Pancreas (tissue), 10 donors: ENCODE data around the gene PNPO. TPM values are rescaled to one million over a fixed set of nuclear protein-coding genes. Genes with fewer than 3 reads are reported as not detected.

Experiments
- ATAC-seq, 4 donors: fragments of 200-7000 bp; cut with Tn5 transposase; one replicate each; pipeline versions ENCODE4 v1.8.0 to v1.9.1; 2020; ENCODE audit warnings: mild to moderate bottlenecking in 4 of 4, moderate library complexity in 4 of 4
- DNase-seq, 6 donors: peaks; one replicate each; pipeline ENCODE4 v3.0.0-alpha.2; 2020
- FAIRE-seq: peaks from 2 replicates; lab custom pipeline; 2012; peaks lifted over from hg19 to GRCh38; lab: Jason Lieb, UNC
- H3K27ac ChIP-seq, 4 donors: fragments of 200-600 bp; sonication (generic); 1 replicate in 3 of 4; 2 replicates in 1 of 4; pipeline versions ENCODE4 v1.5.0 to v1.8.0; 2020
- H3K27me3 ChIP-seq, 4 donors: fragments of 200-600 bp; one replicate each; pipeline ENCODE4 v1.8.0; 2021
- H3K36me3 ChIP-seq, 3 donors: fragments of 200-600 bp; sonication (generic) in 1 of 3; one replicate each; pipeline versions ENCODE4 v1.5.0 to v1.8.0; 2020 to 2021
- H3K4me1 ChIP-seq, 3 donors: fragments of 200-600 bp; one replicate each; pipeline ENCODE4 v1.8.0; 2021
- H3K4me3 ChIP-seq, 4 donors: fragments of 200-600 bp; sonication (generic) in 2 of 4; one replicate each; pipeline versions ENCODE4 v1.5.0 to v1.8.0; 2020 to 2021
- H3K9me3 ChIP-seq, 4 donors: fragments of 200-600 bp; one replicate each; pipeline ENCODE4 v1.8.0; 2021
- CTCF ChIP-seq, 4 donors: fragments of 200-600 bp; sonication (generic) in 3 of 4; IDR thresholded peaks; one replicate each; pipeline versions ENCODE4 v1.5.0 to v1.8.0; 2021; ENCODE audit warnings: antibody characterized with exemption in 4 of 4
- WGBS, 2 donors: extraction: QIAGEN DNeasy Blood & Tissue Kit; methylation state at CpG; one replicate each; pipeline ENCODE4 v1.1.7; 2013; 5-methylcytosine and 5-hydroxymethylcytosine counted together
- intact Hi-C, 3 donors: fragments of 100-400 bp; cut with DNase I; formaldehyde crosslinking; loops; one replicate each; pipeline versions ENCODE4 v1.11.1 to v1.14.2; 2022
- polyA plus RNA-seq, 2 donors: library from polyadenylated mRNA; stranded (reverse); fragments of 200-250 nt; gene quantifications; one replicate each; pipeline ENCODE4 v1.2.3, GENCODE V29; 2013
- total RNA-seq, 6 donors: library from RNA; stranded (reverse); fragmentation: NEBNext Ultra II Directional in 4 of 6; extraction: Animal tissue kit (Norgen Biotek cat#: 25700) in 4 of 6; gene quantifications; one replicate each; pipeline versions ENCODE4 v1.2.1 to v1.2.4, GENCODE V29; 2021 to 2023
- donor health status: healthy with polysubstance abuse.
- donor health status: DM: no; HTN: no; CAD: no; lungs with moderate emphysema.
- donor health status: DM: no; HTN: no; CAD: no.
- donor health status: control.
- donor health status: control.
- donor health status: Bipolar disorder and iron deficiency.
- donor health status: DM: yes; HTN: yes; CAD: no.
- donor health status: DM: no; HTN: no; CAD: no.
- donor health status: DM: no; HTN: no; CAD: no.
- donor health status: DM: yes; HTN: yes; CAD: no.

PNPO gene
- total and polyA plus RNA-seq, 8 donors = 6.5 to 23.5 (median 16.2) TPM

GRCh38 chr17:47973541-47973940 lies 32.2 kb downstream of the PNPO start:
- peaks cover under 1 to 13% (median 11%) of the 10 kb centered on the region in 3 donors for H3K4me1 ChIP-seq
- intact Hi-C loops = no loop called here
- 87 to 88% methylated on average over 8 of the region's 8 CpGs for WGBS, 2 donors
- H3K27me3 ChIP-seq = no peaks in the 10 kb centered on the region
- TF ChIP-seq CTCF (IDR thresholded peaks at IDR 0.05) = no peak
- no peak for DNase-seq
- FAIRE-seq = no peak
- peaks cover 3 to 49% (median 44%) of the 10 kb centered on the region in 3 donors for H3K36me3 ChIP-seq
- H3K27ac ChIP-seq = no peak overlapping the region
- no peak for ATAC-seq
- H3K9me3 ChIP-seq = no peaks in the 10 kb centered on the region
- H3K4me3 ChIP-seq = no peak overlapping the region

GRCh38 chr17:47975189-47975822 lies 33.9 kb downstream of the PNPO start:
- no peaks in the 10 kb centered on the region for H3K9me3 ChIP-seq
- ATAC-seq (no peak), DNase-seq (no peak), FAIRE-seq (no peak)
- H3K27me3 ChIP-seq = no peaks in the 10 kb centered on the region
- peaks cover 3 to 67% (median 61%) of the 10 kb centered on the region in 3 donors for H3K36me3 ChIP-seq
- no peak overlapping the region for H3K27ac ChIP-seq
- peaks cover 0 to 7% (median 6%) of the 10 kb centered on the region in 3 donors for H3K4me1 ChIP-seq
- no peak for TF ChIP-seq CTCF (IDR thresholded peaks at IDR 0.05)
- intact Hi-C loops = loop anchor here in 1 of 3 donors (5.0 kb wide), 1 partner anchor 42 kb away; no protein-coding TSS in a partner anchor
- H3K4me3 ChIP-seq = no peak overlapping the region
- WGBS, 2 donors = 82% methylated on average over 15 of the region's 15 CpGs

- Histone ChIP-seq H3K4me3 (no peak overlapping the region), H3K27me3 (no peaks in the 10 kb centered on the region), H3K36me3 (peaks cover 3 to 72% (median 65%) of the 10 kb centered on the region in 3 donors), H3K9me3 (no peaks in the 10 kb centered on the region), H3K27ac (no peak overlapping the region), H3K4me1 (peaks cover 0 to 7% (median 5%) of the 10 kb centered on the region in 3 donors)
- no peak for ATAC-seq
- 90 to 91% methylated on average over 10 of the region's 10 CpGs for WGBS, 2 donors
- no peak for DNase-seq
- intact Hi-C loops = loop anchor here in 1 of 3 donors (5.0 kb wide), 1 partner anchor 41 kb away; no protein-coding TSS in a partner anchor
- no peak for FAIRE-seq
- TF ChIP-seq CTCF (IDR thresholded peaks at IDR 0.05) = no peak
These were observed 34.4 kb downstream of the PNPO start for GRCh38 chr17:47975823-47976205.

GRCh38 chr17:47978324-47978723 lies 37.0 kb downstream of the PNPO start:
- H3K27ac ChIP-seq = no peak overlapping the region
- H3K4me1 ChIP-seq = no peaks in the 10 kb centered on the region
- DNase-seq = peak in 1 of 6 donors; percentile 55
- no peaks in the 10 kb centered on the region for H3K27me3 ChIP-seq
- no peak for FAIRE-seq
- peaks cover 3 to 96% (median 75%) of the 10 kb centered on the region in 3 donors for H3K36me3 ChIP-seq
- WGBS, 2 donors = 39 to 43% methylated on average over 7 of the region's 7 CpGs
- no peak overlapping the region for H3K4me3 ChIP-seq
- peak; percentile 19 to 53 (median 36) for TF ChIP-seq CTCF (IDR thresholded peaks at IDR 0.05)
- peak; percentile 50 to 77 (median 74) for ATAC-seq
- no peaks in the 10 kb centered on the region for H3K9me3 ChIP-seq
- intact Hi-C loops = loop anchor here in 1 of 3 donors (5.0 kb wide), 1 partner anchor 39 kb away; no protein-coding TSS in a partner anchor

- no peaks in the 10 kb centered on the region for H3K4me1 ChIP-seq
- no peak for ATAC-seq
- no peak for TF ChIP-seq CTCF (IDR thresholded peaks at IDR 0.05)
- no peak for FAIRE-seq
- no peak overlapping the region for H3K27ac ChIP-seq
- DNase-seq = no peak
- H3K9me3 ChIP-seq = no peaks in the 10 kb centered on the region
- no peaks in the 10 kb centered on the region for H3K27me3 ChIP-seq
- intact Hi-C loops = loop anchor here in 1 of 3 donors (5.0 kb wide), 1 partner anchor 37 kb away; no protein-coding TSS in a partner anchor
- no peak overlapping the region for H3K4me3 ChIP-seq
- H3K36me3 ChIP-seq = peaks cover 3 to 75% (median 58%) of the 10 kb centered on the region in 3 donors
These were observed 39.2 kb downstream of the PNPO start for GRCh38 chr17:47980541-47980940.
